ENCODE results near the gene LIN9.

The LIN9 gene

GRCh38 chr1:226222686-226223085, 86.3 kb downstream of the LIN9 start:
- H3K27me3 ChIP-seq (ENCODE audit: control insufficient read depth, insufficient read depth, low read length, poor library complexity, severe bottlenecking) = peaks cover 42% of the 10 kb centered on the region
- H3K36me3 ChIP-seq (ENCODE audit: control insufficient read depth, insufficient read depth, low read length) = no peaks in the 10 kb centered on the region
- WGBS, 2 experiments = 89 to 94% methylated on average over 10 of the region's 10 CpGs
- H3K9me3 ChIP-seq (ENCODE audit: control insufficient read depth, low read length) = no peaks in the 10 kb centered on the region
- no peaks in the 10 kb centered on the region for H3K4me1 ChIP-seq (ENCODE audit: control insufficient read depth, insufficient read depth, low read length)
- no peak overlapping the region for H3K4me3 ChIP-seq (ENCODE audit: insufficient read depth, low read depth, low read length)
- no peak overlapping the region for H3K27ac ChIP-seq (ENCODE audit: insufficient read depth, low read depth, low read length, poor library complexity, severe bottlenecking)

- Histone ChIP-seq H3K27me3 (ENCODE audit: control insufficient read depth, insufficient read depth, low read length, poor library complexity, severe bottlenecking) (peaks cover 42% of the 10 kb centered on the region), H3K27ac (ENCODE audit: insufficient read depth, low read depth, low read length, poor library complexity, severe bottlenecking) (no peak overlapping the region), H3K9me3 (ENCODE audit: control insufficient read depth, low read length) (no peaks in the 10 kb centered on the region), H3K36me3 (ENCODE audit: control insufficient read depth, insufficient read depth, low read length) (no peaks in the 10 kb centered on the region), H3K4me1 (ENCODE audit: control insufficient read depth, insufficient read depth, low read length) (no peaks in the 10 kb centered on the region), H3K4me3 (ENCODE audit: insufficient read depth, low read depth, low read length) (no peak overlapping the region)
- WGBS, 2 experiments = 44 to 47% methylated on average over 11 of the region's 11 CpGs
Observed at GRCh38 chr1:226220473-226221189, 88.3 kb downstream of the LIN9 start.

GRCh38 chr1:226217273-226217672, 91.7 kb downstream of the LIN9 start:
- Histone ChIP-seq H3K4me3 (ENCODE audit: insufficient read depth, low read depth, low read length) (no peak overlapping the region), H3K27me3 (ENCODE audit: control insufficient read depth, insufficient read depth, low read length, poor library complexity, severe bottlenecking) (peaks cover 10% of the 10 kb centered on the region), H3K27ac (ENCODE audit: insufficient read depth, low read depth, low read length, poor library complexity, severe bottlenecking) (no peak overlapping the region), H3K4me1 (ENCODE audit: control insufficient read depth, insufficient read depth, low read length) (no peaks in the 10 kb centered on the region), H3K9me3 (ENCODE audit: control insufficient read depth, low read length) (no peaks in the 10 kb centered on the region), H3K36me3 (ENCODE audit: control insufficient read depth, insufficient read depth, low read length) (no peaks in the 10 kb centered on the region)
- WGBS, 2 experiments = 88 to 91% methylated on average over 10 of the region's 10 CpGs

- H3K27ac ChIP-seq (ENCODE audit: insufficient read depth, low read depth, low read length, poor library complexity, severe bottlenecking) = no peak overlapping the region
- WGBS, 2 experiments = 74 to 79% methylated on average over 5 of the region's 5 CpGs
- H3K4me3 ChIP-seq (ENCODE audit: insufficient read depth, low read depth, low read length) = no peak overlapping the region
- H3K36me3 ChIP-seq (ENCODE audit: control insufficient read depth, insufficient read depth, low read length) = no peaks in the 10 kb centered on the region
- H3K4me1 ChIP-seq (ENCODE audit: control insufficient read depth, insufficient read depth, low read length) = peaks cover 2% of the 10 kb centered on the region
- no peaks in the 10 kb centered on the region for H3K9me3 ChIP-seq (ENCODE audit: control insufficient read depth, low read length)
- peaks cover 3% of the 10 kb centered on the region for H3K27me3 ChIP-seq (ENCODE audit: control insufficient read depth, insufficient read depth, low read length, poor library complexity, severe bottlenecking)
Observed at GRCh38 chr1:226216056-226216455, 92.9 kb downstream of the LIN9 start.

DNA sequence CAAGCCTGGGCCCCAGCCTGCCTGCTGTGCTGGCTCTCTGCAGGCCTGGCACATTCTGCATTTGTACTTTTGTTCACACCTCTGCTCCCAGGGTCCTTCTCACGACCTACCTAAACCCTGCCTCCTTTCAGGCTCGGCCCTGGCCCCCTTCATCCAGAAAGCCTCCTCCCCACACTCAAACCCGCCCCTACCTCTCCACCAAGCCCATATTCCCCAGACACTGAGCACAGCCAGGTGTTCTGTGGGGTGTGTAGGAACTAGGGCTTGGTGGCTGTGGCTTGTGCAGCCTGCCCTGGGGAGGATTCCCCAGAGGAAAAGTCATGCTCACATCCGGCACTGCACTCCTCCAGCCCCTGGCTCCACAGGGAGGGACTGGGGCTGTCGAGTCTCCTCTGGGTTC, 93.7 kb downstream of the LIN9 start:
- no peaks in the 10 kb centered on the region for H3K9me3 ChIP-seq (ENCODE audit: control insufficient read depth, low read length)
- H3K4me1 ChIP-seq (ENCODE audit: control insufficient read depth, insufficient read depth, low read length) = peaks cover 9% of the 10 kb centered on the region
- H3K36me3 ChIP-seq (ENCODE audit: control insufficient read depth, insufficient read depth, low read length) = no peaks in the 10 kb centered on the region
- 62 to 63% methylated on average over 5 of the region's 5 CpGs for WGBS, 2 experiments
- H3K4me3 ChIP-seq (ENCODE audit: insufficient read depth, low read depth, low read length) = no peak overlapping the region
- H3K27me3 ChIP-seq (ENCODE audit: control insufficient read depth, insufficient read depth, low read length, poor library complexity, severe bottlenecking) = no peaks in the 10 kb centered on the region
- H3K27ac ChIP-seq (ENCODE audit: insufficient read depth, low read depth, low read length, poor library complexity, severe bottlenecking) = no peak overlapping the region

GRCh38 chr1:226212545-226212944, 96.4 kb downstream of the LIN9 start:
- WGBS, 2 experiments = 91 to 95% methylated on average over 8 of the region's 8 CpGs
- no peak overlapping the region for H3K4me3 ChIP-seq (ENCODE audit: insufficient read depth, low read depth, low read length)
- H3K27me3 ChIP-seq (ENCODE audit: control insufficient read depth, insufficient read depth, low read length, poor library complexity, severe bottlenecking) = no peaks in the 10 kb centered on the region
- no peaks in the 10 kb centered on the region for H3K9me3 ChIP-seq (ENCODE audit: control insufficient read depth, low read length)
- H3K27ac ChIP-seq (ENCODE audit: insufficient read depth, low read depth, low read length, poor library complexity, severe bottlenecking) = no peak overlapping the region
- no peaks in the 10 kb centered on the region for H3K36me3 ChIP-seq (ENCODE audit: control insufficient read depth, insufficient read depth, low read length)
- H3K4me1 ChIP-seq (ENCODE audit: control insufficient read depth, insufficient read depth, low read length) = peaks cover 20% of the 10 kb centered on the region

GRCh38 chr1:226211181-226211821, 97.7 kb downstream of the LIN9 start:
- no peaks in the 10 kb centered on the region for H3K36me3 ChIP-seq (ENCODE audit: control insufficient read depth, insufficient read depth, low read length)
- WGBS, 2 experiments = 88 to 91% methylated on average over 5 of the region's 5 CpGs
- H3K27me3 ChIP-seq (ENCODE audit: control insufficient read depth, insufficient read depth, low read length, poor library complexity, severe bottlenecking) = no peaks in the 10 kb centered on the region
- H3K4me1 ChIP-seq (ENCODE audit: control insufficient read depth, insufficient read depth, low read length) = peaks cover 20% of the 10 kb centered on the region
- no peak overlapping the region for H3K27ac ChIP-seq (ENCODE audit: insufficient read depth, low read depth, low read length, poor library complexity, severe bottlenecking)
- H3K9me3 ChIP-seq (ENCODE audit: control insufficient read depth, low read length) = no peaks in the 10 kb centered on the region
- no peak overlapping the region for H3K4me3 ChIP-seq (ENCODE audit: insufficient read depth, low read depth, low read length)

- Histone ChIP-seq H3K4me1 (ENCODE audit: control insufficient read depth, insufficient read depth, low read length) (peaks cover 20% of the 10 kb centered on the region), H3K36me3 (ENCODE audit: control insufficient read depth, insufficient read depth, low read length) (no peaks in the 10 kb centered on the region), H3K4me3 (ENCODE audit: insufficient read depth, low read depth, low read length) (no peak overlapping the region), H3K27ac (ENCODE audit: insufficient read depth, low read depth, low read length, poor library complexity, severe bottlenecking) (no peak overlapping the region), H3K9me3 (ENCODE audit: control insufficient read depth, low read length) (no peaks in the 10 kb centered on the region), H3K27me3 (ENCODE audit: control insufficient read depth, insufficient read depth, low read length, poor library complexity, severe bottlenecking) (no peaks in the 10 kb centered on the region)
- 15 to 16% methylated on average over 7 of the region's 7 CpGs for WGBS, 2 experiments
Observed at GRCh38 chr1:226210571-226211176, 98.3 kb downstream of the LIN9 start.

DNA sequence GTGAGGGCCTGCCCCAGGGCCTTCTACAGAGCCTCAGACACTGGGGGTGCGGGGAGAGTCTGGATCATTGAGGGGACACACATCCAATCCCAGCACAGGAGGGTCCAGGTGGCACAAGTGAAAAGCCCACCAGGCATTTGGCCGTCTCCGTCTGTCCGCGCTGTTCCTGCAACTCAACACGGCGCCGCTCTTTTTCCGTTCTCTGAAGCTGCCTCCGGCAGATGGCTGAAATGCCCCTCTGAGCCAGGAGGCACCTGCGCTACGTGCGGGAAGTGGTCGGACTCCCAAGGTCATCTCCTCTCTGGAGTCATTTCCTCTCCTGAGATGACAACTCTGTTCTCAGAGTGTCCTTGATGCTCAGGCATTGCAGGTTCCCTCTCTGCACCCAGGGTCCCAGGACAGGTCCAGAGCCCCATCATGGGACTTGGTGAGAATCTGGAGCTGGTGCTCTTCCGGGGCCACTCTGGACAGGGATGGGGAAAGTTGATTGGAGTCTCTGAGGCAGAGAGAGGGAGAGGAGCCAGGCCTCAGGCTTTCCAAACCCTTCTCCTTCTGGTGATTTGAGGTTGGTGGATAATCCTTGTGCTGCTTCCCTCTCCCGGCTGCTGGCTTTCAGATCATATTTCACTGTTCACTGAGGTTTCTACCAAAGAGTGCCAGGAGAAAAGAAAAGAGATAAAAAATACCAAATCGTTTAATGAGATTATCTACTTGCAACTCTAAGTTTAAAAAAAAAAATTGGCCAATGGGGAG, 99.5 kb downstream of the LIN9 start:
- no peaks in the 10 kb centered on the region for H3K9me3 ChIP-seq (ENCODE audit: control insufficient read depth, low read length)
- 89 to 93% methylated on average over 16 to 17 of the region's 17 CpGs for WGBS, 2 experiments
- H3K4me3 ChIP-seq (ENCODE audit: insufficient read depth, low read depth, low read length) = no peak overlapping the region
- no peaks in the 10 kb centered on the region for H3K27me3 ChIP-seq (ENCODE audit: control insufficient read depth, insufficient read depth, low read length, poor library complexity, severe bottlenecking)
- no peak overlapping the region for H3K27ac ChIP-seq (ENCODE audit: insufficient read depth, low read depth, low read length, poor library complexity, severe bottlenecking)
- peaks cover 20% of the 10 kb centered on the region for H3K4me1 ChIP-seq (ENCODE audit: control insufficient read depth, insufficient read depth, low read length)
- no peaks in the 10 kb centered on the region for H3K36me3 ChIP-seq (ENCODE audit: control insufficient read depth, insufficient read depth, low read length)

- Histone ChIP-seq H3K9me3 (ENCODE audit: control insufficient read depth, low read length) (no peaks in the 10 kb centered on the region), H3K27me3 (ENCODE audit: control insufficient read depth, insufficient read depth, low read length, poor library complexity, severe bottlenecking) (no peaks in the 10 kb centered on the region), H3K4me1 (ENCODE audit: control insufficient read depth, insufficient read depth, low read length) (peaks cover 20% of the 10 kb centered on the region), H3K36me3 (ENCODE audit: control insufficient read depth, insufficient read depth, low read length) (no peaks in the 10 kb centered on the region), H3K4me3 (ENCODE audit: insufficient read depth, low read depth, low read length) (no peak overlapping the region), H3K27ac (ENCODE audit: insufficient read depth, low read depth, low read length, poor library complexity, severe bottlenecking) (no peak overlapping the region)
- WGBS, 2 experiments = 87 to 91% methylated on average over 5 of the region's 5 CpGs
Observed at GRCh38 chr1:226207048-226207447, 101.9 kb downstream of the LIN9 start.
